Mammary epithelial cell (primary cell): ENCODE data around the gene RPL39.

ENCODE experiments used
- EZH2 ChIP-seq: IDR thresholded peaks from 2 replicates; pipeline ENCODE4 v1.6.1; 2012; ENCODE audit warnings: low read length, inconsistent platforms, borderline replicate concordance
- TF ChIP-seq, protein P1 (sequence below), 2 donors: IDR thresholded peaks in 1 of 2; conservative IDR thresholded peaks in 1 of 2; 2 replicates each; pipeline ENCODE4 v1.5.1; 2011 to 2012; ENCODE audit warnings: inconsistent platforms in 2 of 2, low read length in 2 of 2, mild to moderate bottlenecking in 2 of 2, control low read depth in 1 of 2, low read depth in 1 of 2; ENCODE audit not compliant: insufficient read depth in 1 of 2; ENCODE audit errors: extremely low read depth in 1 of 2

DNA sequence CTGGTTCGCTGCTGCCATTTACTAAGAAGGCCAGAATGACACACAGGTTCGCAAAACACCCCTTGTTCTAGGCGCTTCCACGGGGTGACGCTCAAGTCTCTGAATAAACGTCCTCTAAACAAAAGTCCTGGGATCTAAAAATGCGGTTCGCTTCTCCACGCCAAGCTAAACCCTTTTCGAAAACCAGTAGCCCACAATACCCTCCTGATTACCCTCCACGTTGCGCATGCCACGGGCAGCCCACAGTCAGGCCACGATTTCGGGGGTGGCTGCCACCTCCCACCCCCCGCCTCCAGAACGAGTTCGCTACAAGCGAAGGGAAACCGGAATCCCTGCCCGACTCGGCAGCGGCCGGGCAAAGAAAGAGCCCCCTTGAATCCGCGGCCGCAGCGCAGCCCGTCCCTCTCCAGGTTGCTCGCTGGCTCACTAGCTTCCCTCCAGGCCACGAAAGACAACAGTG is 423 bp downstream of the RPL39 start:
- TF ChIP-seq, protein P1, sequence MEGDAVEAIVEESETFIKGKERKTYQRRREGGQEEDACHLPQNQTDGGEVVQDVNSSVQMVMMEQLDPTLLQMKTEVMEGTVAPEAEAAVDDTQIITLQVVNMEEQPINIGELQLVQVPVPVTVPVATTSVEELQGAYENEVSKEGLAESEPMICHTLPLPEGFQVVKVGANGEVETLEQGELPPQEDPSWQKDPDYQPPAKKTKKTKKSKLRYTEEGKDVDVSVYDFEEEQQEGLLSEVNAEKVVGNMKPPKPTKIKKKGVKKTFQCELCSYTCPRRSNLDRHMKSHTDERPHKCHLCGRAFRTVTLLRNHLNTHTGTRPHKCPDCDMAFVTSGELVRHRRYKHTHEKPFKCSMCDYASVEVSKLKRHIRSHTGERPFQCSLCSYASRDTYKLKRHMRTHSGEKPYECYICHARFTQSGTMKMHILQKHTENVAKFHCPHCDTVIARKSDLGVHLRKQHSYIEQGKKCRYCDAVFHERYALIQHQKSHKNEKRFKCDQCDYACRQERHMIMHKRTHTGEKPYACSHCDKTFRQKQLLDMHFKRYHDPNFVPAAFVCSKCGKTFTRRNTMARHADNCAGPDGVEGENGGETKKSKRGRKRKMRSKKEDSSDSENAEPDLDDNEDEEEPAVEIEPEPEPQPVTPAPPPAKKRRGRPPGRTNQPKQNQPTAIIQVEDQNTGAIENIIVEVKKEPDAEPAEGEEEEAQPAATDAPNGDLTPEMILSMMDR (conservative IDR thresholded peaks at IDR 0.05 in 1 of 2, IDR thresholded peaks at IDR 0.05 in 1 of 2; ENCODE audit: extremely low read depth in 1 of 2, insufficient read depth in 1 of 2, low read depth in 1 of 2, low read length in 2 of 2): peak in 1 of 2 donors; percentile 25
- no peak for TF ChIP-seq EZH2
